Measurements from ENCODE around the gene SMARCAL1. TPM values are rescaled to one million over a fixed set of nuclear protein-coding genes. Genes with fewer than 3 reads are reported as not detected.

Gene SMARCAL1
- total and polyA plus RNA-seq, 2 experiments from 2014 or later = 10.3 to 17.2 TPM

- TF ChIP-seq, protein P1, sequence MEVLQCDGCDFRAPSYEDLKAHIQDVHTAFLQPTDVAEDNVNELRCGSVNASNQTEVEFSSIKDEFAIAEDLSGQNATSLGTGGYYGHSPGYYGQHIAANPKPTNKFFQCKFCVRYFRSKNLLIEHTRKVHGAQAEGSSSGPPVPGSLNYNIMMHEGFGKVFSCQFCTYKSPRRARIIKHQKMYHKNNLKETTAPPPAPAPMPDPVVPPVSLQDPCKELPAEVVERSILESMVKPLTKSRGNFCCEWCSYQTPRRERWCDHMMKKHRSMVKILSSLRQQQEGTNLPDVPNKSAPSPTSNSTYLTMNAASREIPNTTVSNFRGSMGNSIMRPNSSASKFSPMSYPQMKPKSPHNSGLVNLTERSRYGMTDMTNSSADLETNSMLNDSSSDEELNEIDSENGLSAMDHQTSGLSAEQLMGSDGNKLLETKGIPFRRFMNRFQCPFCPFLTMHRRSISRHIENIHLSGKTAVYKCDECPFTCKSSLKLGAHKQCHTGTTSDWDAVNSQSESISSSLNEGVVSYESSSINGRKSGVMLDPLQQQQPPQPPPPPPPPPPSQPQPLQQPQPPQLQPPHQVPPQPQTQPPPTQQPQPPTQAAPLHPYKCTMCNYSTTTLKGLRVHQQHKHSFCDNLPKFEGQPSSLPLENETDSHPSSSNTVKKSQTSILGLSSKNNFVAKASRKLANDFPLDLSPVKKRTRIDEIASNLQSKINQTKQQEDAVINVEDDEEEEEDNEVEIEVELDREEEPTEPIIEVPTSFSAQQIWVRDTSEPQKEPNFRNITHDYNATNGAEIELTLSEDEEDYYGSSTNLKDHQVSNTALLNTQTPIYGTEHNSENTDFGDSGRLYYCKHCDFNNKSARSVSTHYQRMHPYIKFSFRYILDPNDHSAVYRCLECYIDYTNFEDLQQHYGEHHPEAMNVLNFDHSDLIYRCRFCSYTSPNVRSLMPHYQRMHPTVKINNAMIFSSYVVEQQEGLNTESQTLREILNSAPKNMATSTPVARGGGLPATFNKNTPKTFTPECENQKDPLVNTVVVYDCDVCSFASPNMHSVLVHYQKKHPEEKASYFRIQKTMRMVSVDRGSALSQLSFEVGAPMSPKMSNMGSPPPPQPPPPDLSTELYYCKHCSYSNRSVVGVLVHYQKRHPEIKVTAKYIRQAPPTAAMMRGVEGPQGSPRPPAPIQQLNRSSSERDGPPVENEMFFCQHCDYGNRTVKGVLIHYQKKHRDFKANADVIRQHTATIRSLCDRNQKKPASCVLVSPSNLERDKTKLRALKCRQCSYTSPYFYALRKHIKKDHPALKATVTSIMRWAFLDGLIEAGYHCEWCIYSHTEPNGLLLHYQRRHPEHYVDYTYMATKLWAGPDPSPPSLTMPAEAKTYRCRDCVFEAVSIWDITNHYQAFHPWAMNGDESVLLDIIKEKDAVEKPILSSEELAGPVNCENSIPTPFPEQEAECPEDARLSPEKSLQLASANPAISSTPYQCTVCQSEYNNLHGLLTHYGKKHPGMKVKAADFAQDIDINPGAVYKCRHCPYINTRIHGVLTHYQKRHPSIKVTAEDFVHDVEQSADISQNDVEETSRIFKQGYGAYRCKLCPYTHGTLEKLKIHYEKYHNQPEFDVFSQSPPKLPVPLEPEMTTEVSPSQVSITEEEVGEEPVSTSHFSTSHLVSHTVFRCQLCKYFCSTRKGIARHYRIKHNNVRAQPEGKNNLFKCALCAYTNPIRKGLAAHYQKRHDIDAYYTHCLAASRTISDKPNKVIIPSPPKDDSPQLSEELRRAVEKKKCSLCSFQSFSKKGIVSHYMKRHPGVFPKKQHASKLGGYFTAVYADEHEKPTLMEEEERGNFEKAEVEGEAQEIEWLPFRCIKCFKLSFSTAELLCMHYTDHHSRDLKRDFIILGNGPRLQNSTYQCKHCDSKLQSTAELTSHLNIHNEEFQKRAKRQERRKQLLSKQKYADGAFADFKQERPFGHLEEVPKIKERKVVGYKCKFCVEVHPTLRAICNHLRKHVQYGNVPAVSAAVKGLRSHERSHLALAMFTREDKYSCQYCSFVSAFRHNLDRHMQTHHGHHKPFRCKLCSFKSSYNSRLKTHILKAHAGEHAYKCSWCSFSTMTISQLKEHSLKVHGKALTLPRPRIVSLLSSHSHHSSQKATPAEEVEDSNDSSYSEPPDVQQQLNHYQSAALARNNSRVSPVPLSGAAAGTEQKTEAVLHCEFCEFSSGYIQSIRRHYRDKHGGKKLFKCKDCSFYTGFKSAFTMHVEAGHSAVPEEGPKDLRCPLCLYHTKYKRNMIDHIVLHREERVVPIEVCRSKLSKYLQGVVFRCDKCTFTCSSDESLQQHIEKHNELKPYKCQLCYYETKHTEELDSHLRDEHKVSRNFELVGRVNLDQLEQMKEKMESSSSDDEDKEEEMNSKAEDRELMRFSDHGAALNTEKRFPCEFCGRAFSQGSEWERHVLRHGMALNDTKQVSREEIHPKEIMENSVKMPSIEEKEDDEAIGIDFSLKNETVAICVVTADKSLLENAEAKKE (CRISPR knock-in tag; IDR thresholded peaks at IDR 0.05) = no peak
- no peak for TF ChIP-seq EZH2phosphoT487 (IDR thresholded peaks at IDR 0.05; ENCODE audit: unreplicated experiment)
- TF ChIP-seq STAT1 (IDR thresholded peaks at IDR 0.05; ENCODE audit: unreplicated experiment) = no peak
- TF ChIP-seq CREB1 (CRISPR knock-in tag; IDR thresholded peaks at IDR 0.05; ENCODE audit: low read depth) = no peak
- no peak for TF ChIP-seq ZNF114 (CRISPR knock-in tag; IDR thresholded peaks at IDR 0.05)
Observed at GRCh38 chr2:216497382-216498069, 85.2 kb downstream of the SMARCAL1 start (continued).

DNA sequence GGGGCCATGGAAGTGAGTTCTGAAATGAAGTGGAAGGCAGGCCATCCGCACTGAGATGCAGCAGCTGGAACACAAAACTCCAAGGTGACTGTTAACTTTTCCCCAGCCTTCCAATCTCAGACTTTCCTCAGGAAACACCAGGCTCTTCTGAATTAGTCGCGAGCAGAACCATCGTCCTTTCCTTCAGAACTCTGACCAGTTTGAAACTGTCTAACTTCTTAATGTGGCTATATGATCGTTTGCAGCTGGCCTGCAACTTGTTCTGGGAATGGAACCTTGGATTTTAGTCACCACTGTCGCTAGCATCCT, 85.7 kb downstream of the SMARCAL1 start:
- no peak for ATAC-seq
- peak overlapping the region; percentile 13 for H3K27ac ChIP-seq (ENCODE audit: low read depth)
- H3K4me3 ChIP-seq = peak overlapping the region; percentile 94
- no peak for DNase-seq (ENCODE audit: low spot score)
- Mint-ChIP-seq H3K4me3 (peak overlapping the region; percentile 99), H3K27me3 (ENCODE audit: insufficient read depth, low read depth, poor library complexity) (peaks cover 9% of the 10 kb centered on the region), H3K4me1 (peaks cover 37% of the 10 kb centered on the region), H3K27ac (peak overlapping the region; percentile 99), H3K9me3 (no peaks in the 10 kb centered on the region), H3K36me3 (ENCODE audit: low read depth) (peaks cover 45% of the 10 kb centered on the region)
- peaks cover 35% of the 10 kb centered on the region for H3K4me1 ChIP-seq (ENCODE audit: insufficient read depth)
- H2AFZ ChIP-seq = peak overlapping the region; percentile 94
- peaks cover 42% of the 10 kb centered on the region for H3K79me2 ChIP-seq (replicated peaks; ENCODE audit: insufficient read depth)
- H3K9me2 ChIP-seq (ENCODE audit: insufficient read depth) = no peaks in the 10 kb centered on the region
- H3K36me3 ChIP-seq (ENCODE audit: insufficient read depth) = peaks cover 40% of the 10 kb centered on the region
- peaks cover 41% of the 10 kb centered on the region for H3F3A ChIP-seq (replicated peaks; ENCODE audit: low read depth)
- peak overlapping the region; percentile 85 for H3K4me2 ChIP-seq
- H4K20me1 ChIP-seq (replicated peaks; ENCODE audit: insufficient read depth) = peaks cover 31% of the 10 kb centered on the region
- H3K27me3 ChIP-seq (ENCODE audit: insufficient read depth) = no peaks in the 10 kb centered on the region
- no peak for TF ChIP-seq ZNF114 (CRISPR knock-in tag; IDR thresholded peaks at IDR 0.05)
- TF ChIP-seq CREB1 (CRISPR knock-in tag; IDR thresholded peaks at IDR 0.05; ENCODE audit: low read depth) = no peak
- TF ChIP-seq, protein P2, sequence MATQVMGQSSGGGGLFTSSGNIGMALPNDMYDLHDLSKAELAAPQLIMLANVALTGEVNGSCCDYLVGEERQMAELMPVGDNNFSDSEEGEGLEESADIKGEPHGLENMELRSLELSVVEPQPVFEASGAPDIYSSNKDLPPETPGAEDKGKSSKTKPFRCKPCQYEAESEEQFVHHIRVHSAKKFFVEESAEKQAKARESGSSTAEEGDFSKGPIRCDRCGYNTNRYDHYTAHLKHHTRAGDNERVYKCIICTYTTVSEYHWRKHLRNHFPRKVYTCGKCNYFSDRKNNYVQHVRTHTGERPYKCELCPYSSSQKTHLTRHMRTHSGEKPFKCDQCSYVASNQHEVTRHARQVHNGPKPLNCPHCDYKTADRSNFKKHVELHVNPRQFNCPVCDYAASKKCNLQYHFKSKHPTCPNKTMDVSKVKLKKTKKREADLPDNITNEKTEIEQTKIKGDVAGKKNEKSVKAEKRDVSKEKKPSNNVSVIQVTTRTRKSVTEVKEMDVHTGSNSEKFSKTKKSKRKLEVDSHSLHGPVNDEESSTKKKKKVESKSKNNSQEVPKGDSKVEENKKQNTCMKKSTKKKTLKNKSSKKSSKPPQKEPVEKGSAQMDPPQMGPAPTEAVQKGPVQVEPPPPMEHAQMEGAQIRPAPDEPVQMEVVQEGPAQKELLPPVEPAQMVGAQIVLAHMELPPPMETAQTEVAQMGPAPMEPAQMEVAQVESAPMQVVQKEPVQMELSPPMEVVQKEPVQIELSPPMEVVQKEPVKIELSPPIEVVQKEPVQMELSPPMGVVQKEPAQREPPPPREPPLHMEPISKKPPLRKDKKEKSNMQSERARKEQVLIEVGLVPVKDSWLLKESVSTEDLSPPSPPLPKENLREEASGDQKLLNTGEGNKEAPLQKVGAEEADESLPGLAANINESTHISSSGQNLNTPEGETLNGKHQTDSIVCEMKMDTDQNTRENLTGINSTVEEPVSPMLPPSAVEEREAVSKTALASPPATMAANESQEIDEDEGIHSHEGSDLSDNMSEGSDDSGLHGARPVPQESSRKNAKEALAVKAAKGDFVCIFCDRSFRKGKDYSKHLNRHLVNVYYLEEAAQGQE (IDR thresholded peaks at IDR 0.05; ENCODE audit: unreplicated experiment) = no peak
- TF ChIP-seq, protein P3, sequence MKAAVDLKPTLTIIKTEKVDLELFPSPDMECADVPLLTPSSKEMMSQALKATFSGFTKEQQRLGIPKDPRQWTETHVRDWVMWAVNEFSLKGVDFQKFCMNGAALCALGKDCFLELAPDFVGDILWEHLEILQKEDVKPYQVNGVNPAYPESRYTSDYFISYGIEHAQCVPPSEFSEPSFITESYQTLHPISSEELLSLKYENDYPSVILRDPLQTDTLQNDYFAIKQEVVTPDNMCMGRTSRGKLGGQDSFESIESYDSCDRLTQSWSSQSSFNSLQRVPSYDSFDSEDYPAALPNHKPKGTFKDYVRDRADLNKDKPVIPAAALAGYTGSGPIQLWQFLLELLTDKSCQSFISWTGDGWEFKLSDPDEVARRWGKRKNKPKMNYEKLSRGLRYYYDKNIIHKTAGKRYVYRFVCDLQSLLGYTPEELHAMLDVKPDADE (IDR thresholded peaks at IDR 0.05) = no peak
- no peak for TF ChIP-seq EZH2phosphoT487 (IDR thresholded peaks at IDR 0.05; ENCODE audit: unreplicated experiment)
- no peak for TF ChIP-seq ZNF331 (CRISPR knock-in tag; IDR thresholded peaks at IDR 0.05; ENCODE audit: low read depth)
- TF ChIP-seq, protein P4, sequence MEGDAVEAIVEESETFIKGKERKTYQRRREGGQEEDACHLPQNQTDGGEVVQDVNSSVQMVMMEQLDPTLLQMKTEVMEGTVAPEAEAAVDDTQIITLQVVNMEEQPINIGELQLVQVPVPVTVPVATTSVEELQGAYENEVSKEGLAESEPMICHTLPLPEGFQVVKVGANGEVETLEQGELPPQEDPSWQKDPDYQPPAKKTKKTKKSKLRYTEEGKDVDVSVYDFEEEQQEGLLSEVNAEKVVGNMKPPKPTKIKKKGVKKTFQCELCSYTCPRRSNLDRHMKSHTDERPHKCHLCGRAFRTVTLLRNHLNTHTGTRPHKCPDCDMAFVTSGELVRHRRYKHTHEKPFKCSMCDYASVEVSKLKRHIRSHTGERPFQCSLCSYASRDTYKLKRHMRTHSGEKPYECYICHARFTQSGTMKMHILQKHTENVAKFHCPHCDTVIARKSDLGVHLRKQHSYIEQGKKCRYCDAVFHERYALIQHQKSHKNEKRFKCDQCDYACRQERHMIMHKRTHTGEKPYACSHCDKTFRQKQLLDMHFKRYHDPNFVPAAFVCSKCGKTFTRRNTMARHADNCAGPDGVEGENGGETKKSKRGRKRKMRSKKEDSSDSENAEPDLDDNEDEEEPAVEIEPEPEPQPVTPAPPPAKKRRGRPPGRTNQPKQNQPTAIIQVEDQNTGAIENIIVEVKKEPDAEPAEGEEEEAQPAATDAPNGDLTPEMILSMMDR (conservative IDR thresholded peaks at IDR 0.05; ENCODE audit: low read depth in 2 of 2) = no peak

Data from GM23338 (cell line).